ENCODE measurements around the gene C3orf20. TPM values are rescaled to one million over a fixed set of nuclear protein-coding genes. Genes with fewer than 3 reads are reported as not detected.

The C3orf20 gene
- total and polyA plus RNA-seq, 2 of the 4 experiments (the other 2 are of a cell fraction) = not detected

DNA sequence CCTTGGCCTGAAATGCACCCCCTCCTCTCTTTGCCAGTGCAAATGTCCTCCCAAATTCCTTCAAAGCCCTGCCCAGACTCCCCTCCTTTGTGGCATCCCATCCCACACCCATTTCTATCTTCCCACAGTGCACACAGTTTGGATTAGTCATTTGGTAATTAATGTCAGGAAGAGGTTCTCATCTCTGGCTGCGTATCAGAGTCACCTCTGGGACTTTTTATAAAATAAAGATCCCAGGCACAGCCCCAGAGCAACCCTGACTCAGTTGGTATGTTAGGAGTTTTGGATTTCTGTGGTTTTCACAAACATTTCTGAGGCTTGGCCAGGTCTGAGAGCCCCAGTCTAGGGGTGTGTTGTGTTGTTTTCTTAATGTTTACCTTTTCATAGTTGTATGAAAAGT is 41.6 kb downstream of the C3orf20 start:
- Histone ChIP-seq H3K9ac (ENCODE audit: low read depth, low read length) (no peak overlapping the region), H2BK5ac (ENCODE audit: low read depth, low read length, poor library complexity, severe bottlenecking) (no peak overlapping the region), H3K4me1 (ENCODE audit: control insufficient read depth, insufficient read depth, low read length) (peaks cover 3% of the 10 kb centered on the region; the same call in 1 of the 2 replicates), H3K23ac (ENCODE audit: low read depth, low read length) (no peak overlapping the region), H3K4me2 (ENCODE audit: low read depth, low read length) (no peak overlapping the region; the same call in 1 of the 2 replicates), H2BK15ac (ENCODE audit: low read depth, low read length) (no peak overlapping the region), H2AK5ac (ENCODE audit: low read depth, low read length) (no peak overlapping the region), H3K56ac (ENCODE audit: extremely low read depth, insufficient read depth, low read length) (no peak overlapping the region), H2AFZ (replicated peaks; ENCODE audit: low read length, poor library complexity) (no peak overlapping the region), H3K27ac (ENCODE audit: insufficient read depth, low read length) (no peak overlapping the region), H3K27me3 (ENCODE audit: control insufficient read depth, insufficient read depth, low read length) (peaks cover 2% of the 10 kb centered on the region; the same call in 1 of the 2 replicates), H4K20me1 (ENCODE audit: insufficient read depth, low read length) (no peaks in the 10 kb centered on the region), H2AK9ac (replicated peaks; ENCODE audit: low read depth, low read length, poor library complexity) (no peak overlapping the region), H3K36me3 (ENCODE audit: control insufficient read depth, insufficient read depth, low read length) (no peaks in the 10 kb centered on the region), H3K4ac (ENCODE audit: low read depth, low read length) (no peak overlapping the region), H3K9me3 (ENCODE audit: control insufficient read depth, insufficient read depth, low read length) (no peaks in the 10 kb centered on the region), H3K4me3 (ENCODE audit: insufficient read depth, low read depth, low read length) (no peak overlapping the region), H2BK20ac (ENCODE audit: low read depth, low read length) (no peak overlapping the region; the same call in 1 of the 2 replicates), H4K91ac (ENCODE audit: insufficient read depth, low read depth, low read length) (no peak overlapping the region), H3K18ac (ENCODE audit: low read depth, low read length) (no peak overlapping the region), H4K5ac (ENCODE audit: low read depth, low read length) (no peak overlapping the region), H3K79me1 (ENCODE audit: low read depth in 1 of 2, low read length in 2 of 2) (no peaks in the 10 kb centered on the region), H3K9me1 (ENCODE audit: insufficient read depth, low read length) (peaks cover 4% of the 10 kb centered on the region; the same call in 1 of the 2 replicates), H3K14ac (replicated peaks; ENCODE audit: low read depth, low read length) (no peak overlapping the region), H4K8ac (ENCODE audit: low read depth in 2 of 2, low read length in 2 of 2) (no peak overlapping the region), H2BK120ac (ENCODE audit: low read depth, low read length) (no peak overlapping the region)
- ChIA-PET POLR2A (ENCODE audit: unreplicated experiment) (no interaction called here), CTCF (no interaction called here)
- WGBS, 2 experiments (ENCODE audit: extremely low coverage in 2 of 2, insufficient read length in 1 of 2) = no CpG with 5 or more reads among the region's 1 CpG
- ATAC-seq (ENCODE audit: low read depth) = peak; percentile 59
- no TSS peak for BruUV-seq (replicated peaks)
- intact Hi-C loops (cut with micrococcal nuclease) (no loop called here), in situ Hi-C loops (cut with MboI; ENCODE audit: low sequenced_read_pairs) (no loop called here), dilution Hi-C loops (cut with HindIII; ENCODE audit: low sequenced_read_pairs, unreplicated experiment) (no loop called here)
- DNase-seq = no peak
- TF ChIP-seq, protein P1, sequence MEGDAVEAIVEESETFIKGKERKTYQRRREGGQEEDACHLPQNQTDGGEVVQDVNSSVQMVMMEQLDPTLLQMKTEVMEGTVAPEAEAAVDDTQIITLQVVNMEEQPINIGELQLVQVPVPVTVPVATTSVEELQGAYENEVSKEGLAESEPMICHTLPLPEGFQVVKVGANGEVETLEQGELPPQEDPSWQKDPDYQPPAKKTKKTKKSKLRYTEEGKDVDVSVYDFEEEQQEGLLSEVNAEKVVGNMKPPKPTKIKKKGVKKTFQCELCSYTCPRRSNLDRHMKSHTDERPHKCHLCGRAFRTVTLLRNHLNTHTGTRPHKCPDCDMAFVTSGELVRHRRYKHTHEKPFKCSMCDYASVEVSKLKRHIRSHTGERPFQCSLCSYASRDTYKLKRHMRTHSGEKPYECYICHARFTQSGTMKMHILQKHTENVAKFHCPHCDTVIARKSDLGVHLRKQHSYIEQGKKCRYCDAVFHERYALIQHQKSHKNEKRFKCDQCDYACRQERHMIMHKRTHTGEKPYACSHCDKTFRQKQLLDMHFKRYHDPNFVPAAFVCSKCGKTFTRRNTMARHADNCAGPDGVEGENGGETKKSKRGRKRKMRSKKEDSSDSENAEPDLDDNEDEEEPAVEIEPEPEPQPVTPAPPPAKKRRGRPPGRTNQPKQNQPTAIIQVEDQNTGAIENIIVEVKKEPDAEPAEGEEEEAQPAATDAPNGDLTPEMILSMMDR (conservative IDR thresholded peaks at IDR 0.05; ENCODE audit: low read depth, low read length) = no peak
- no peak for TF ChIP-seq RAD21 (IDR thresholded peaks at IDR 0.05; ENCODE audit: low read length)
- TF ChIP-seq FOS (IDR thresholded peaks at IDR 0.05; ENCODE audit: low read depth, low read length) = no peak
- TF ChIP-seq CEBPB (IDR thresholded peaks at IDR 0.05; ENCODE audit: low read depth, low read length) = no peak
